Hematopoietic multipotent progenitor cell treated with erythropoietin and hydrocortisone succinate and interleukin-3 and kit ligand, for 17 days (in vitro differentiated cells): ENCODE results near the gene CBX8.

Source experiments
- DNase-seq: peaks from one replicate; pipeline ENCODE4 v3.0.0-alpha.2; 2015; ENCODE audit warnings: low spot score

Gene CBX8

DNA sequence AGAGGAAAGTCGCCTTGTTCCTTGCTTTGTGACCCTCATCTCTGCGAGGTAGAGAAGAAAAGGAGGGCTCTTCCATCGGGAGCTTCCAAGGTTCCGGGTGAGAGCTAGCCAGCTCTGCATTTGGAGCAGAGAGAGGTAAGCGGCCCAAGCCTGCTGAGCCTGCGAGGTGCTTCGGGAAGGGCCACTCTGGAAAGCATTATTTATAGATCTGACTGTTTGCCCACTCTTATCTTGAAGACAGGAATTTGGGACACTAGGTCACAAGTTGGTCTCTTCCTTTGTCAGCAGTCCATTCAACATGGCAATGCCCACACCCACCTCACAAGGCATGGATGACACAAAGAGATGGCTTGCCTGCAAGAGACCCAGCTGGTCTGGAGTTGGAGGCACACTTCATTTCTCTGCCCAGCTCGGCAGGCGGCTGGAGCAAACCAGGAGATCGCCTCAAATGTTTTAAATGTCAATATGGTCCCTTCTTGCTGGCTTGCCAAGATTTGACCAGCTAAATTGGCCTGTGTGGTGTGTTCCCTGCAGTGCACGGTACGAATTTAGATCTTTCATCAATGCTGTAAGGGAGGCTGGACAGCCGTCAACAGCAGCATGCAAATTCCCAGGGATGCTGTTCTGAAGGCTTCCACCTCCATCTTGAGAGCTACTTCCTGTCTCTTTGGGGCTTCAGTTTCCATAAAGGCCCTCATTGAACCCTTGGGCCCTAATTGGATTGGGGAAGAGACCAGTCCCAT lies 22.8 kb upstream of the CBX8 start:
- DNase-seq = no peak

DNA sequence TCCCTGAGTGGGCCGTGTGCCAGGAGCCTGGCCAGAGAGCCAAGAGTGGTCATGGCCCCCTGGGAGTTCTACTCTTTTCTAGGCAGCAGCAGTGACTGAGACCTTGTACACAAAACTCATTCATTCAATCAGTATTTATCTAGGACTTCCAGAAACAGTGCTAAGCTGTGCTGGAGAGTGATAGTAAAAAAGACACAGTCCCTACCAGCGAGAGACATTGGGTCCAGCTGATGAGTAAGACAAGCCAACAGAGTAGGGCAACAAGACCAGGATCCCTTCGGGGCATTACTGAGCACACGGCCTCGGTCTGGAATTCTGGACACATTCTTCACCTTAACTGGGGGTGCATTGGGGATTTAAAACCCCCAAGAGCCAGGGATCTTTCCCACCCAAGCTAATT lies 22.2 kb upstream of the CBX8 start:
- no peak for DNase-seq

DNA sequence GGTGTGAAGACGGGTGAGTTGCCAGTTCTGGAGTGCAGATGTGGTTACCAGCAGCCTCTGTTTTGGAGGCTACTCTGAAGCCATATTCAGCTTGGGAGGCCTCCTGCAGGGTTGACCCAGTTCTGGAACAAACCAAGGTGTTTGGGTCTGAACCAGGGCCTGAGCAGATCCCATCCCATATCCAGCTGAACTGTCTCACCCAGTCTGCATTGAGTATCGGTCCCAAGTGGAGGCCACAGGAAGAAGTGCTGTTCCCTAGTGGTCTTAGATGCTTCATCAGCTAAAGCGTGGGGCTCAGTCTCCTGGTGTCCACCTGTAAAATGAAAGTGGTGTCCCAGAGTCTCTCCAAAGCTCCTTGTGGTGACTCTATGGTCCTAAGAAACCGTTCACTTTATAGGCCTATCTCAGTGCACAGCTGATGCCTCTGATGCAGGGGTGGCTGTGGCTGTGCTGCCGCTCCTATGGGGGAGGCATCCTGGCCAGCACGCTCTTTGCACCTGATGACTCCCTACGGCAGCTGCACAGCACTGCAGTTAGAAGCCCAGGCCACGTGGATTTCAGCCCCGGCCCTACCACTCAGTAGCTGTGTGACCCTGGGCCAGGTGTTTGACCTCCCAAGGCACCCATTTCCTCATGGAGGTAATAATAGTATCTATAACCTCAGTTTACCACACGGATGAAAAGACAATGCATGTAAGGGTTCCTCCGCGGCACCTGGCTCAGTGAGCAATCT lies 21.3 kb upstream of the CBX8 start:
- no peak for DNase-seq

DNA sequence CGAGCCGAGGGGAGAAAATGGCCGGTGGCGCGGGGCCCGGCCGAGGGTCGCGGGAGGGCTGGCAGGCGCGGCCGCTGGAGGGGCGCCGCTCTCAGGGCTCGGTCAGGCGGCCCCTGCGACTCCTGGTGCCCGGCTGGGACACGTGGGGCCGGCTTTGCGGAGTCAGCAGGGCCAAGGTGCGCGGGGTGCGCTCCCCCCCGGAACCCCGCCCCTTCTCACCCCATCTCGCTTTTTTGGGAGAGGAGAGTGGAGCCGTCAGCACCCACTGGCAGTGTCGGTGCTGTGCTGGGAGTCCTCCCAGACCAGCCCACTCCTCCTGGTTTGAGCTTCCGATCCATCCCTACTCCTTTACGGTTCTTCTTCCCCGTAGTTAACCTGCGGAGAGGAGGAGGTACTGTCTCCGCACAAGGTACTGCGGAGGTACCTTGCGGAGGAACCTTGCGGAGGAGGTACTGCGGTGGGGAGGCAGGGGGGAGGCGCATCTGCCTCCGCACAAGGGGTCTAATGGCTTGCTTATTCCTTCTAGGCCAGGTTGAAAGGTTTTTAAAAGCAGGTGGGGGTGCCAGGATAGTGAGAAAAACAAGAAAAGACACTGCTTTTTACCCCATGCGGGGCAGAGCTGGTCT lies 19.1 kb upstream of the CBX8 start:
- no peak for DNase-seq

DNA sequence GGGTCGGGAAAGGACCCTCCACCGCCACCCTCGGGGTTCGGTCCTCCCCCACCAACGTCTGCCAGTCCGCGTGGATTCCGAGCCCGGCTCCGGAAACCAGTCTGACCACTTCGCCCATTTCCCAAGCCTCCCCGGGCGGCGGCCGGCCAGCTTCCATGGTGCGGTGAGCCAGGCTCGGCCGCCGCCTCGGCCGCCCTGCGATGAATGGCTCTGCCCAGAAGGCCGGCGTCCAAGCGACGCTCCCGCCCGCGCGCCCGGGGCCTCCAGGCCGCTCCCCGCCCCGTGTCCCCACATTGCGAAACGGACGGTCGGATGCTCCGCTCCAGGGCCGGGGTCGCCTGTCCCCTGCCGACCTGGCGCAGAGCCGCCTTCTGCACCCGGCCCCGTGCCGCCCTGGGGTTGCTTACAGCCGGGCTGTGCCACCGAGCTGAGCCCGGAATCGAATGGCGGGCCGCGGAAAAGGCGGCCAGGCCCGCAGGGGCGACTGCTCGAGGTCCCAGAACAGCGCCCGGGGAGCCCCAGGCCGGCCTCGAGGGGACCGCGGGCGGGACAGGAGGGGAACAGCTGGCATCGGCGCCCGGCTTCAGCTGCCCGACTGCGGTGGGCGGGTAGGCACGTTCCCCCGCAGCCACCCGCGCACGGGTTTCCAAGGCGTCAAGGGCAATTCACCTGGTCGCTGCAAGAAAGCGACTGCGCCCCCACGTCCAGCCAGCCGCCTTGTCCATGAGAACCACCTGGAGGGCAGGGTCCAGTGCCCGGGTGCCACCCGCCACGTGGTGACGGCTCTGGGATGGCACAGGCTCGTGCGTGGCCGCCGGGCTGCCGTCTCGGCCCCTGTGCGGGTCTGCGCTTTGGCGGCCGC lies 18.3 kb upstream of the CBX8 start:
- DNase-seq = no peak

DNA sequence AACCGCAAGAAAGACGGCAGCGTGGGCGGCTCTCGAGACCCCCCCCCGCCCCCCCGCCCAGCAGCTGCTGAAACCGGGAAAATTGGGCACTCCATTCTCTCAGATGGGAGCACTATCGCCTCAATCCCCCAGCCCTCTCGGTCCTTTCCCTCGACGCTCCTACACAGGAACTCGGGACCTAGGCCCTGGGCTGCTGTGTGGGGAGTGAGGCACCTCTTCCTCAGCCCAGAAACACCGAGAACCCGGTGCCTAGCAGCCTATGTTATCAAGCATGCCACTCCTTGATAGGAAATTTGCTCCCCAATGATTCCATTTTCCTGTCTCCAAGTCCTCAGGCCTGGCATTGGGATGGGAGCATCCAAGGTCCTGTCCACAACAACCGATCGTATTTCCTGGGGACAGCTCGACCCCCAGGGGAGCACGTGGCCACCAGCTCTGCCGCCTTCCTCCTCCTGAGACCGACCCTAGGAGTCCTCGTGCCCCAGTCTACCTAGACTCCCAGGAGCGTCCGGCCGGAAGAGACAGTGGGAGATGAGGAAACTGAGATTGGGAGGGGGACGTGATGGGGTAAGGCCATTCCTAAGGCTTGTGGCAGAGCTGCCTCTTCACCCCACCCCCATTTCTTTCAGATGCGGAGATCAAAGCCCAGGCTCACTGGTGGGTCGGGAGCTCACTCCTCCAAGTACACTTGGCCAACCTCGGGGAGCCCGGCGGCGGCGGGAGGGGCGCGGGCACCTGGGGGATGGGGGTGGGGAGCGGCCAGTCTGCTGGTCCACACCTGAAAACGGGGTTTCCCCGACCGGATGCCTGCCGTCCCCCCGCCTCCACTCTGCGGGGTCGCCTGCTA lies 17.5 kb upstream of the CBX8 start:
- DNase-seq = no peak

DNA sequence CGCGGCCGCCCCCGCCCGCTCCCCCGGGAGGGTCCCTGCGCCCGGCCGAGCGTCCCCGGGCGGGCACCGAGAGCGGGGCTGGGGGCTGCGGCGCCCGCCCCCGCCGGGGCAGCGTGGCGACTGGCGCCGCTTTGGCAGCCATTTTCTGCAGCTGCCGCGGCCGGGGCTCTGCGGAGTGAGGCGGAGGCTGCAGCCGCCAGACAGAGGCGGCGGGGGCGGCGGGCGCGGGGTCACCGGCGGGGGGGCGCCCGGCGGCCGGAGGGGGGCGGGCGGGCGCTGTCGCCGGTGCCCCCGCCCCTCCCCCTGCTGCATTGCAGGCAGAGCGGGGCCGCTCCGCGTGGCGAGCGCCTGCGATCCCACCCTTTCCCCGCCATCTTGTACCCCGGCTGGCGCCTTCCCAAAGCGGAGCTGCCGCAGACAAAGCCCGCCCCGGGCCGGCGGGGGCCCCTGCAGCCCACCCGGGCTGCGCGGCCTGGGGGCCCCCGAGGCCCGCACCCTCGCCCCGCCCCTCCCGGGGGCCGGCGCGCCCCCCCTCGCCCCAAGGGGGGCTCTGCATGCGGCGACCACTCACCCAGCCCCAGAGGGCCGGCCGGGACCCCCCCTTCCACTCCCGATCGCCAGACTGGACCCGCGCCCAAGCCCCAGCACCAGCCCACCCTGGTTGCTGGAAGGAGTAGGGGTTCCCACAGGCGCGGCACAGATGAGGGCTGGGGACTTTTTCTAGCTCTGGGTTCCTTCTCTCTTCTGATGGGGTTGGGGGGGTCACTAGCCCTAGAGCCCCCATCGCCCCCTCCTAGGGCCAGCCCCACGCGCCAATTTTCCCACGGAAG lies 16.6 kb upstream of the CBX8 start:
- DNase-seq = no peak

DNA sequence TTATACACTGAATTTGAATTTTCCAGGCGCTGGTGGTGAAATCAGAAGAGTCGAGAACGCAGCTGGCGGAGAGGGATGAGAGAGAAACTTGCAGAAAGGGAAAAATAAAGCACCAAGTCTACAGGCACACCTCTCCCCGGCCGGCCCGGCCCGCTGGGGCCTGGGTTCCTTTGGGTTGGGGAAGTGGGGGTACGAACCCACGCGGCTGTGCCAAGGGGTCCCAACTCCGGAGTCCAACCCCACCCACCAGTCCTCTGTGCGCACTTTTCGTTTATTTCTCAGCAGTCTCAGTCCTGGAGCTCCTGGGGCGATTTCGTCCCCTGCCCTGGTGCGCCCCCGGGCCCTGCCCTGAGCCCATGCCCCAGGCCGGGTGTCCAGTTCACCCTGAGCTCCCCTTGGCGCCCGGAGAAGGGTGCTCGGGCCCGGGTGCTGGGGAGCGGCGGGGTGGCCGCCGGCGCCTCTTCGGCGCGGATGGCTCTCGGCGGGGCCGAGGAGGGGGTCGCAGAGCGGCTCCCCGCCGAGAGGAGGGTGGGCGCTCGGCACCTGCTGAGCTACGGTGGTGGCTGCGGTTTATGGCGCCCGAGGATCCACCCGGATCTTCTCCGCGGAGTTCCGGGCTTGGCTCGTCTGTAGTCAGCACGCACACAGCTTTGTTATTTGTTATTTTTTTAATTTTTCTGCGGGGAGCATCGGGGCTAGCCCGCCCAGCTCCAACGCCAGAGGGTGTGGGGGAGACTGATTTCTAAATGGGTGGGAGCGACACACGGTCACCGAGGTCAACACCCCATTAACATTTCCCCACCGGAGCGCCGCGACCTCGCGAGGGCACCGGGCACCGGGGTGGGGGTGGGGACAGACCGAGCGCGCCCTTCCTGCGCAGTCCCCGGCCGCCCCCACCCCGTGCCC lies 15.7 kb upstream of the CBX8 start:
- no peak for DNase-seq

DNA sequence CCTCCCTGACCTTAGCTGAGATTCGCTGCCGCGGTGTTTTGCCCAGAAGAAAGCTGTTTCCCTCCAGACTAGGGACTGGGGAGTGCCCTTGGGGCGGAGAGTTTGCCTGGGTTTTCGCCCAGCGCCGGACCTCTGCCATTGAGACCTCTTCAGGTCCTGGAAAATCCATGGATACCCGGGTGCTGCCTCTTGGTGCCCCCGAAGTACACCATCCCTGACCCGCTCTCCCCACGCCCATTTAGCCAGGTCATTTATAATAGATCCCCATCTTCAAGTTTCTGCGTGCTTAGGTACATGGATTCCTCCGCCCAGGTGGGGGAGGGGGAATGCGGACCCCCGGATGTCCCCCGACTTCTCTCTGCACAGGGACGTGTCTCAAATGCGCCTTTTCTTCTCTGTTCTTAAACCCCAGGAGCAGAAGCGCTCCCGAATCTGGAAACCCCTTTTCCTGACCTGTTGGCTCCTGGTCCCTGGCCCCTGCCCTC lies 15.0 kb upstream of the CBX8 start:
- no peak for DNase-seq

DNA sequence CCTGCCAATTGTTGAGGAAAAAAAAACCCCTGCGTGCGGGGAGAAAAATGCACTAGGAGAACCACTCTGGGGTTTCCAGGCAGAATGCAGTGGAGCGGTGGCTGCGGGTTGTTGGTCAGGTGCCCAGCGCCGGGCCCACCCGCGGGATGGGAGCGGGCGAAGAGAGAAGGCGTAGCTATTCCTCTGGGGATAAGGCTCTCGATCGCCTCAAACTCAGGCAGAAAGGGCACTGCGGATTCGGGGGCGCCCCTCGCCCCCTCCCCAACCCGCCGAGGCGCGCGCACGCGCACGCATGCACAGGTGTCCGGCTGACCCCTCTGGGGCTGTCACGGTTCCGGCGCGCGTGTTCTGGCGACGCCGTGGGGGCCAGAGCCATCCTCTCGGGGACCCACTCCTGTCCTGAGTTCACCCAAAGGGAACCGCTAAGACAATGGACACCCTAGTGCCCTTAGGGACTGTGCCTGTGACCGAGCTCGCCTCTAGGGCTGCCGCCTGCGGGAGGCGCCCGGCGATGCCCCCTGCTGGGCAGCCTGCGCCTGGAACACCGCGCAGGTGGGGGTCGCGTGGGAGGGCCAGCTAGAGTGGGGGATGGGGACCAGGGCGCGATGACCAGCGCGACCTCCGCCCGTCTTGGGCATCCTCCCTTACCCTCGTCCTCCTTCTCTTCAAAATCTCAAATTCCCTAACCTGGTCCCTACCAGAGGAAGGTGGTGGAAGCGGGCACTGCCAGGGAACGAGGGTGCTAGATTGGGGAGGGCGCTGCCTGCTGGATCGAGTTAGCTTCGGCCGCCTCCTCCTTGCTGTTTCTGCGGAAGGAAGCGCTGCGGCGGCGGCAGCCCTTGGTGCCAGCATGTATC lies 14.4 kb upstream of the CBX8 start:
- no peak for DNase-seq

DNA sequence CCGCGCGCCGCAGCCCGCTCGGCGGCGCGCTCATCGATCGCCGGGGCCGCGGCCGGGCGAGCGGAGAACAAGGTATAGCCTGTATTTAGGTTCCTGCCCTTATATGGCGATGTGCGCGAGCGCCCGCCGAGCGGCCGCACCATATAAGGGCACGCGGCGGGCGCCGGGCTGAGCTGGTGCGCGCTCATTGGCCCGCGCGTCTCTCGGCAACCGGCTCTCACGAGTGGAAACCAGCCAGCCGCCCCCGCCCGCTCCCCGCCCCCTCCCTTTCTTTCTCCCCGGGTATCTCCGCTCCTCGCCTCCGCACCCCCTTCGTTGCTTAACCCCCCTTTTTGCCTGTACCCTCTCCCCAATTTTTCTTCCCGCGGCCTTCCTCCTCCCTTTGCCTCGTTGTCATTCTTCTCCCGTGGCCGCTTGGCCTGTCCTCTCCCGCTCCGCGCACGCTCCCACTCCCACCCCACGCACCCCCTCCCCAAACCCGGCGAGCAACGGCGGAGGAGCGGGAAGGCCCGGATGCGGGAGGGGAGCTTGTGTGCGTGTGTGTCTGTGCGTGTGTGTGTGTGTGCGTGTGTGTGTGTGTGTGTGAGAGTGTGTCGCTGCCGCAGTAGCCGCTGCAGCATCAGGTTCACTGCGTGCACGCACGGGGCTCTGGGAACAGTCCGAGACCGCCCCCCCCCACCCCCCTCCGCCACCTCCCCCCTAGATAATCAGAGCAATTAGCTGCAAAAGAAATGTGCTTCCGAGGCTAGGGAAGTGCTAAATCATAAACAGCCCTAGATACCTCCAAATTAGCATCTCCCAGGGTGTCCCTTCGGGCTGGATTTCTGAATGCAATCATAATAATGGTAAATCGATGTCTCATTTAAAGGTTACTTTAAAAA lies 13.5 kb upstream of the CBX8 start:
- no peak for DNase-seq

DNA sequence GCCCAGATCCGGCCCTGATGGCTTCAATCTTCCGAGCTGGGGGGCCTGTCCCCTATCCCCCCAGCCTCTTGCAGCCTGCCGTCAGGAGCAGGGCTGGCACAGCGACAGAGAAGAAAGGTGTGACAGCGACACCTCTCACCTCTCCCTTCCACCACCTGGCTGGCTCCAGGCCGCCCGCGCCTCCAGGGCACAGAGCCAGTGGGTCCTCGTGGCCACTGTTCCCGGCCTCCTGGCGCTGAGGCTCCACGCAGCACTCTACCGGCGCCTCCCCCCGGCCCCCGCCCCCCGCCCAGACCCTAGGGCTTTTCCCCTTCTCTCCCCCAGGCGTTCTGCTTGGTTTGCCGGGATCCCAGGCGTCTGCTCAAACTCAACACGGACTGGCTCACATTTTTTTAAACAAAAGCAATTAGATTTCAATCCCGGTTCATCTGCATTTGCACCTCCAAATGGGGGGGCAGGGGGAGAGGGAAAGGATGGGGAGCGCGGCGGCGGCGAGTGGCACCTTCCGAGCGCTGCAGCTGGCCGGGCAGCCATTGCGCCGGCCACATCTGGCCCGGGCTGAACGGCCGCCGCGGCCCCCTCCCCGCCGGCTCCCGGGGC lies 12.8 kb upstream of the CBX8 start:
- DNase-seq = no peak

DNA sequence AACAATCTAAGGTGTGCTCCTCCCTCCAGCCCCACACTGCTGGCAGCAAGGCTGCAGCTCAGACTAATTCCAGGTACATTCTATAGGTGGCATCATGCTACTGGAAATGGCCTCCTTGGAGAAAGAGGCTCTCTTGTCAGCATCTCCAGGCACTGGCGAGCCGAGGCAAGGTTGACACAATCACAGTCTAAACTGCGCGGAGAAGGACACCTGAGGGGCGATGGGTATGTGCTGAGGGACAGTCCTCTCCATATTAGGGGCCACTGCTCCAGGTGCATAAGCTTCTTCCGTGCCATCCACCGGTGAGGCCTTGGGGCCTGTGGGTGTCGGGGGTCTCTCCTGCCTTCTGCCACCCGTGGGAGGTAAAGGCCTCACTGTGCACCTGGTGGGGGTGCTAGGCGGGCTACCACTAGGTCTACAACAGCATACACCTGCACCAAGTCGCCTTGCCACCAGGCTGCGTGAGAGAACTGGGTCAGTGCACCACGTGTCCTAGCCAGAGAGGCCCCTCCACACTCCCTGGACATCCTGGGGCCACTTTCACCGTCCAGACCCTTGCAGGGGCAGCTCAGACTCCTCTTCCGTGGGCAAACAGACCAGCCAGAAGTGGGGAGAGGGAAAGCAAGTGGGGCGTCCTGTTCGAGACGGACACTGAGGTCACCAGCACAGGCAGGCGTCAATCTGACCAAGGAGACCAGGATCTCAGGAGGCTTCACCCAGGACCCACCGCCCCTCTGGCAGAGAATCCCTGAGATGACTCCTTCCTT lies 12.1 kb upstream of the CBX8 start:
- no peak for DNase-seq

DNA sequence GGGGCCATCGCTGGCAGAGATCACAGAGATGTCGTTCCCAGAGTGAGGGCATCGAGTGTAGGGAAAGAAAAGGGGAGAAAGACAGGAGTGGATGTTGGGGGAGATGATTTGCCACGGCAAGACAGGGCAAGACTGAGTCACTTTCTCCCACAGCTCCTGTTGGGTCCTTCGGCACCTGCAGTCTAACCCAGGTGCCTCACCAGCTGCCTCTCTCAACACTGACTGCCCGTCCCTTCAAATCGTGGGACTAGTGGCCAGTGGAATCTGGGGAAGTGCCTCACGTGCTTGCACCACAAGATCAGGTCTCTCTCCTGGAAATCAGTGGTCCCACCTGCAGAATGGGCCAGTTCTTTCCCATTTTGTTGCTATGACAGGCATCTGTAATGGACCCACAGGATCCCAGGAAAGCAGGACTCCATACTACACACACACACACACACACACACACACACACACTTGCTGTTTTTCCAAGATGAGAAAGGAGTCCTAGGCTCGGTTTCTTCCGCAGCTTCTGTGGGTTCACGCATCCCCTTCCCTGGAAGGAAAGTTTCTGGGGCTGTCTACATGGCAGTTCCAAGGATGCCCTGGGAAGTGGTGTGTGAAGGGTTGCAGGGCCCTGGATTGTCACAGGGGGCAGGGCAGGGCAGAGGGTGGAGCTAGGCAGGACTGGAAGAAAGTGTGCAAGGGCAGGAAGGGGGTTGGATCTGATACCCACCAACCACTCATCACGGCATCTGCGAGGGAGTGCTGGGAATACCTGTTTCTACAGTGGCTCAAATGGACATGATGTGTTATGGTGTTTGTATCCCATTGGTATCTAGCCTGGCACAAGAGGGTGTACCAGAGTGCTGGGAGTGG lies 10.2 kb upstream of the CBX8 start:
- DNase-seq = no peak

DNA sequence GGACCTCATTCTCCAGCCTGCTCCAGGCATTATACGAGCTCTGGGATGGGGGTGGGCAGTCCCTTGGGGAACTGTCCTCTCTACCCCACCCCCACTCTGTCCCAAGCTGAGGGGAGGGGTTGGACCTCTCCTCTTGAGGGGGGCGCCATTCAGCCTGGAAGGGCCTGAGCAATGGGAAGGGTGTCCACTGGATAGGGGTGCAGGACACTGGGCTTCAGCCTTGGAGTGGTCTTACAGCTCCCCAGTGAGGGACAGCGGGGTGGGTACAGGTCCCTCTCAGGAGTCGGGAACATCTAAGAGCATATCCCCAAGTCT lies 9.5 kb upstream of the CBX8 start:
- DNase-seq = no peak
